GM18861 (cell line): ENCODE data around the gene DNAH1.

Source experiments
- ATAC-seq: cut with Tn5 transposase; IDR thresholded peaks from one replicate; pipeline ENCODE4 v1.9.1; 2021; ENCODE audit not compliant: unreplicated experiment

DNAH1 gene

DNA sequence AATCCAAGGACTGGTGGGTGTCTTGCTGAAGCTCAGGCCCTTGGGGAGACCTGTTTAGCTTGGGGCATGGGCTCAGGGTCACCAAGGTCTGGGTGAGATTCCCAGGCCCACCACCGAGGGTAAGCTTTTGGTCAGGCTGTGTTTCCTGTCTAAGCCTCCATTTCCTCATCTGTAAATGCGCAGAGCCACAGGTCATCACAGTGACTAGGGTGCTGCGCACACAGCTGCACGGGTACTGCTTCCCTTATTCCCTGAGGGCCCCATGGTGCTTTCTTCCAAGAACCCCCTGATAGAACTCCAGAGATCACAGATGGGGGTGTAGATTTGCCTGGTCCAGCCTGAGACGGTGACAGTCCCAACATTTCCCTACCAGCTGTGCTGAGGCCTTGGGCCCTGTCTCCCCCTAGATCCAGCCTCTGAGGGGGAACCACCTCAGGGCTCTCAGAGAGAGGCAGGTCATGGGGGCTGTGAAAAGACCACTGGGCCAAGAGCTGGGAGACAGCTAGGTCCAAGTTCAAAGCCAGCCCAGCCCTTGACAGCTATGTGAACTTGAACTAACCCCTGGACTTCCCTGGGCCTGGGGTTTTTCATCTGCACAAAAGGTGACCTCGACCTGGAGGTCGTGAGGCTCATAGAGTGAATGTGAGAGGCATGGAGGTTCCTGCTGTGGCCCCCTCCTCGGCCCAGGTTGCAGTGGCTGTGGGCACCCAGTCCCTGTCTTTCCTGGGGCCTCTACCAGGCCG is 68.1 kb downstream of the DNAH1 start:
- ATAC-seq, result no peak

DNA sequence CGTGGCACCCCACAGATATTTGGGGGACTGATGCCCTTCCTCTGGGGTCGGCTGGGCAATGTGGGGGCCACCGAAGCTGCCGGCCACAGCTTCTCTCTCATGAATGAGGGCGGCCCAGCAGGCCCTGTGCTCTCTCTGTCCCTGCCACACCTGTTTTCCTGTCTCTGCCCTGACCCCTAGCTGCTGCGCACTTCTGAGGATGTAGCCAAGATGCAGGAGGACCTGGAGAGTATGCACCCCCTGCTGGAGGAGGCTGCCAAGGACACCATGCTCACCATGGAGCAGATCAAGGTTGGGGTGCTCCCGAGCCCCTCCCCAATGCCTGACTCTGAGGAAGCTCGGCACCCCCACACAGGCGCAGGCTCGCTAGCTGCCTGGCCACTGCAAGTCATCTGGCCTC is 69.0 kb downstream of the DNAH1 start:
- peak; percentile 62 for ATAC-seq

GRCh38 chr3:52387481-52387880 is 71.4 kb downstream of the DNAH1 start:
- ATAC-seq, result no peak

- no peak for ATAC-seq
Measured at GRCh38 chr3:52388348-52388821, 72.3 kb downstream of the DNAH1 start.

DNA sequence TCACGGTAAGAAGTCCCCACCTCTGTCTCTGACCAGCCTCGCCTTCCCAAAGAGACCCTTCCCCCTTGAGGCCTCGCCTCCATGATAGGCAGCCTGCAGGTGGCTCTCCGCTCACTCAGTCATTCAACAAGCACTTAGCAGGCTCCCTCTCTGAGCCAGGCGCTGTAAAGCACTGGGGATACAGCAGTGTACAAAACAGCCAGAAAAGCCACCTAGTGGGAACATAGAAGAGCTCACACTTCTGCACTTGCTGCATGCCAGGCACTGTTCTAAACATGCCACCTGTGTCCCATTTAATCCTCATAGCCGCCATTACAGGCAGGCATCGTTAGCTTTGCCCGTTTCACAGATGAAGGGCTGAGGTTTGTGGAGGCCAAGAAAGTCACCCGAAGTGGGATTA is 72.8 kb downstream of the DNAH1 start:
- ATAC-seq, result no peak

DNA sequence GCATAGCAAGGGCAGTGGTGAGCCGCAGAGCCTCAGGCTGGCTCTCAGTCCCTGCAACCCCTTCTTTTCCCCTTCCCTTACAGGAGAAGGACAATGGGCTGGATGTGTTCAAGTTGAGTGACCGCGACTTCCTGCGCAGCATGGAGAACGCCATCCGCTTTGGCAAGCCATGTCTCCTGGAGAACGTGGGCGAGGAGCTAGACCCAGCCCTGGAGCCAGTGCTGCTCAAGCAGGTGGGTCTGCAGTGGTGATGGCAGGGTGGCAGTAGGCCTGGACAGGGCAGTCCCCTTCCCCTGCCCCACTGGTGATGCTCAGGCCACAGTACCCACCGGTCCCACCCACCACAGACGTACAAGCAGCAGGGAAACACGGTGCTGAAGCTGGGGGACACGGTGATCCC is 75.0 kb downstream of the DNAH1 start:
- no peak for ATAC-seq

GRCh38 chr3:52392216-52392930 is 76.3 kb downstream of the DNAH1 start:
- ATAC-seq, result no peak

DNA sequence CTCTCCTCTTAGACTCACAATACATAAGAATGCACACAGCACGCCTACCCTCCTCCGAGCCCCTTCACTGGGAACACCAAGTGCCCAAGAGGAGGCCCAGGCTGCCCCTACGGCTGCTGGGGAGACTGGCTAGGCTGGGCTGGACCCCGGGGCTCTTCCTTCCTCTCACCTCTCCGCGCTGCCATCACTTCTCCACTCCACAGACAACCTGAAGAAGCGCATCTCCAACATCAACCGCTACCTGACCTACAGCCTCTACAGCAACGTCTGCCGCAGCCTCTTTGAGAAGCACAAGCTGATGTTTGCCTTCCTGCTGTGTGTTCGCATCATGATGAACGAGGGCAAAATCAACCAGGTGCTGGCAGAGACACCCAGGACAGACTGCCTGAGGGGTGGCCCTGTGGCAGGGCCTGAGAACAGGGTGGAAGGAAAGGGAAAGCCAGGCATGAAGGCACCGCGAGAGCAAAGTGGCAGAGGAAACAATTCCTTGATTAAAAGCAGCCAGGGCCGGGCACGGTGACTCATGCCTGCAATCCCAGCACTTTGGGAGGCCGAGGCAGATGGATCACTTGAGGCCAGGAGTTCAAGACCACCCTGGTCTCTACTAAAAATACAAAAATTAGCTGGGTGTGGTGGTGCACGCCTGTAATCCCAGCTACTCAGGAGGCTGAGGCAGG is 77.2 kb downstream of the DNAH1 start:
- no peak for ATAC-seq

- ATAC-seq, result no peak
Measured at GRCh38 chr3:52393959-52394670, 78.0 kb downstream of the DNAH1 start.

- no peak for ATAC-seq
Measured at GRCh38 chr3:52394751-52395502, 78.8 kb downstream of the DNAH1 start.

DNA sequence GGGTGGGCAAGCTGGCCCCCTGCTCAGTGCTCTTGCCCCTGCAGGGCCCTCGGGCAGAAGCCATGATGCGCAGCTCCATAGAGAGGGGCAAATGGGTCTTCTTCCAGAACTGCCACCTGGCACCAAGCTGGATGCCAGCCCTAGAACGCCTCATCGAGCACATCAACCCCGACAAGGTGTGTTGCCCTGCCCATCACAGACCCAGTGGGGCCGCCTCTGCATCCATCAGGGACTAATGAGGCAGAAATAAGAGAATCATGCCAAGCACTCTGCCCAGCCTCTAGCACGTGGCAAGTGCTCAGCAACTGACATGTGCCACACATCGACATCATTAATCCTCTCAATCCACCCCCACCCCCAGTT is 79.4 kb downstream of the DNAH1 start:
- ATAC-seq, result no peak

DNA sequence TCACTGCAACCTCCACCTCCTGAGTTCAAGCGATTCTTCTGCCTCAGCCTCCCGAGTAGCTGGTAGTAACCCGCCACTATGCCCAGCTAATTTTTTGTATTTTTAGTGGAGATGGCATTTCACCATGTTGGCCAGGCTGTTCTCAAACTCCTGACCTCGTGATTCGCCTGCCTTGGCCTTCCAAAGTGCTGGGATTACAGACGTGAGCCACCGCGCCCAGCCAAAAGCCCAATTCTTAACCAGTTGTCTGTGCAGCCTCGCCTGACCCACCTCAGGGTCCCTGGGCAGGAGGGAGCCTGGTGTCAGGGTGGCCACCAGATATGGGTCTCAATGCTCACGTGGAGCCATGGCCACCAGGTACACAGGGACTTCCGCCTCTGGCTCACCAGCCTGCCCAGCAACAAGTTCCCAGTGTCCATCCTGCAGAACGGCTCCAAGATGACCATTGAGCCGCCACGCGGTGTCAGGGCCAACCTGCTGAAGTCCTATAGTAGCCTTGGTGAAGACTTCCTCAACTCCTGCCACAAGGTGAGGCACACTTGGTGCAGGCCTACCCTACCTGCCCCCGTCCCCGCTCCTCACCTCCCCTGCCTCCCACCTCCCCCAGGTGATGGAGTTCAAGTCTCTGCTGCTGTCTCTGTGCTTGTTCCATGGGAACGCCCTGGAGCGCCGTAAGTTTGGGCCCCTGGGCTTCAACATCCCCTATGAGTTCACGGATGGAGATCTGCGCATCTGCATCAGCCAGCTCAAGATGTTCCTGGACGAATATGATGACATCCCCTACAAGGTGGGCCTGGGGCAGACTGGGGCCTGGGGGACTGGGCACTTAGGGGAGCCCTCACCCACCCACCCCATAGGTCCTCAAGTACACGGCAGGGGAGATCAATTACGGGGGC is 80.1 kb downstream of the DNAH1 start:
- ATAC-seq, result no peak

DNA sequence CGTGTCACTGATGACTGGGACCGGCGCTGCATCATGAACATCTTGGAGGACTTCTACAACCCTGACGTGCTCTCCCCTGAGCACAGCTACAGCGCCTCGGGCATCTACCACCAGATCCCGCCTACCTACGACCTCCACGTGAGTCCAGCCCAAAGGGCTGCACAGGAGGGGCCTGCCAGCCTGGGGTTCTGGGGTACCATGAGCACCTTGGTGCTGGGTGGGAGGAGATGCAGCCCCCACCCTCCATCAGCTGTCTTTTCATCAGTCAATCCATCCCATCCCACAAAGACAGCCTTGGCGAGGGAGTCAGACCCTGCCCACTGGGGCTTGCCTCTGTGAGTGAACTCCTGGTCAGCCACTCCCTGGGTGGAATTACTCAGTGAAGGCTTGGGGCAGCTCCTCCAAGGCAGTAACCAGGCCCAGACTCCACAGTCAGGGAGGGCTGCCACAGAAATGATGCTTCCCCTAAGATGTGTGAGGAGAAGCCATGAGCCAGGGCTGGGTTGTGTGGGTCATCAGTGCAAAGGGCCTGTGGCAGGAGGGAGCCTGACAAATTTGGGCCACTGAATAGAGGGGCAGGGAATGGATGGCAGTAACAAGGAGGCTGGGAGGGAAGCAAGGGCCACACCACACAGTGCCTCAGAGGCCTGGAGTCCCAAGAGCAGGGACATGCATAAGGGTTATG is 80.9 kb downstream of the DNAH1 start:
- no peak for ATAC-seq

DNA sequence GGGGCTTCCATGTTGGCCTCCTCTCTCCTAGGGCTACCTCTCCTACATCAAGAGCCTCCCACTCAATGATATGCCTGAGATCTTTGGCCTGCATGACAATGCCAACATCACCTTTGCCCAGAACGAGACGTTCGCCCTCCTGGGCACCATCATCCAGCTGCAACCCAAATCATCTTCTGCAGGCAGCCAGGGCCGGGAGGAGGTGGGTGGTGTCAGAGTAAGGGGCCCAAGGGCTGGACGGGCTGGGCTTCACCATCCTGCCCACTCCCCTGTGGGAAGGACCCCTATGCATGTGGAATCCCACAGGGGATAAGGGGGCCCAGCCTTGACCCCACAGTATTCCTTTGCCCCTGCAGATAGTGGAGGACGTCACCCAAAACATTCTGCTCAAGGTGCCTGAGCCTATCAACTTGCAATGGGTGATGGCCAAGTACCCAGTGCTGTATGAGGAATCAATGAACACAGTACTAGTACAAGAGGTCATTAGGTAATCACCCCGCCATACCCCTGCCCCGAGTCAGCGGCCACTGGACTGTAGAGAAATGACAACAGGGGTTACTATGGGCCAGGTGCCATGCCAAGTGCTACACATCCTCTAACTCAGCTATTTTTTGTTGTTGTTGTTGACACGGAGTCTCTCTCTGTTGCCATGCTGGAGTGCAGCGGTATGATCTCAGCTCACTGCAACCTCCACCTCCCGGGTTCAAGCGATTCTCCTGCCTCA is 81.7 kb downstream of the DNAH1 start:
- no peak for ATAC-seq

DNA sequence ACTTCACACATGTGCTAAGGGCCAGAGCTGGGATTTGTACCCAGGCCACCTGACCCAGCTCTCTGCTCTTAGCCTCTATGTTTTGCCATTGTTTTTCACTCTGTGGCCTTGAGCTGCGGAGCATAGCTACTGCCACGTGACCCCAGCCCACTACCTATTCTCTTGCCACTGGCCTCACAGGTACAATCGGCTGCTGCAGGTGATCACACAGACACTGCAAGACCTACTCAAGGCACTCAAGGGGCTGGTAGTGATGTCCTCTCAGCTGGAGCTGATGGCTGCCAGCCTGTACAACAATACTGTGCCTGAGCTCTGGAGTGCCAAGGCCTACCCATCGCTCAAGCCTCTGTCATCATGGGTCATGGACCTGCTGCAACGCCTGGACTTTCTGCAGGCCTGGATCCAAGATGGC is 82.6 kb downstream of the DNAH1 start:
- no peak for ATAC-seq

- no peak for ATAC-seq
Measured at GRCh38 chr3:52399131-52399530, 83.0 kb downstream of the DNAH1 start.

DNA sequence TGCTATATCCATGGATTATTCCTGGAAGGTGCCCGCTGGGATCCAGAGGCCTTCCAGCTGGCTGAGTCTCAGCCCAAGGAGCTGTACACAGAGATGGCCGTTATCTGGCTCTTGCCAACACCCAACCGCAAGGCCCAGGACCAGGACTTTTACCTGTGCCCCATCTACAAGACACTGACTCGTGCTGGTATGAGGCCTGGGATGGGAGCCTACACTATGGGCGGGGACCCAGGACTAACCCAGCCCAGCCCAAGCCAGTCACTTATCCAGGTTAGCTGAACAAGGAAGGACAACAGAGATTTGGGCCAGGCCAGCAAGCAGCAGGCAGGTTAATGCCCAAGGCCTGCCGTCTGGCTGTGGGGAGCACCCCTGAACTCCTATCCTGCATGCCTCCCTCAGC is 83.5 kb downstream of the DNAH1 start:
- ATAC-seq, result no peak

GRCh38 chr3:52400275-52400793 is 84.2 kb downstream of the DNAH1 start:
- ATAC-seq, result no peak
